ENCODE data around the gene OSBP.

GRCh38 chr11:59528711-59529110, 86.9 kb downstream of the OSBP start:
- TF ChIP-seq CTCF (IDR thresholded peaks at IDR 0.05; ENCODE audit: low read length) = no peak
- TF ChIP-seq EZH2 (IDR thresholded peaks at IDR 0.05; ENCODE audit: borderline replicate concordance, low read length) = no peak

Measured in OCI-LY1 (cell line).